Natural killer cell (primary cell): ENCODE results near the gene DGKE. TPM values are rescaled to one million over a fixed set of nuclear protein-coding genes. Genes with fewer than 3 reads are reported as not detected.

Experiments used
- ATAC-seq, 3 donors: fragments of 150-1000 bp in 2 of 3; fragments of 200-7000 bp in 1 of 3; cut with Tn5 transposase; 1 replicate in 1 of 3; 2 replicates in 2 of 3; pipeline ENCODE4 v1.10.0; 2021; ENCODE audit warnings: mild to moderate bottlenecking in 2 of 3, moderate library complexity in 2 of 3
- DNase-seq, 2 donors: peaks; one replicate each; pipeline versions ENCODE4 v3.0.0 to v3.0.0-alpha.2; 2013 to 2021; ENCODE audit warnings: mixed read lengths in 1 of 2
- H3K27ac ChIP-seq: one replicate; pipeline ENCODE4 v1.5.1; 2013; ENCODE audit warnings: mild to moderate bottlenecking, low read length
- H3K27me3 ChIP-seq: one replicate; pipeline ENCODE4 v1.6.1; 2013; ENCODE audit warnings: low read length; ENCODE audit not compliant: control insufficient read depth, insufficient read depth
- H3K36me3 ChIP-seq: one replicate; pipeline ENCODE4 v1.6.1; 2013; ENCODE audit warnings: low read length; ENCODE audit not compliant: control insufficient read depth, insufficient read depth
- H3K4me1 ChIP-seq: one replicate; pipeline ENCODE4 v1.6.1; 2013; ENCODE audit warnings: low read length; ENCODE audit not compliant: control insufficient read depth, insufficient read depth
- H3K4me3 ChIP-seq: one replicate; pipeline ENCODE4 v1.5.1; 2013; ENCODE audit warnings: low read length
- H3K9me3 ChIP-seq: one replicate; pipeline ENCODE4 v1.6.1; 2013; ENCODE audit warnings: low read length; ENCODE audit not compliant: control insufficient read depth, insufficient read depth
- H3K27ac Mint-ChIP-seq, 2 donors: one replicate each; pipeline ENCODE4 v1.8.0; 2022; ENCODE audit warnings: mild to moderate bottlenecking in 2 of 2, mixed read lengths in 2 of 2, moderate library complexity in 1 of 2
- H3K27me3 Mint-ChIP-seq, 2 donors: one replicate each; pipeline ENCODE4 v1.8.0; 2022; ENCODE audit warnings: low read depth in 2 of 2, mixed read lengths in 2 of 2
- H3K36me3 Mint-ChIP-seq: one replicate; pipeline ENCODE4 v1.8.0; 2022; ENCODE audit warnings: mixed read lengths
- H3K4me1 Mint-ChIP-seq, 2 donors: one replicate each; pipeline ENCODE4 v1.8.0; 2022; ENCODE audit warnings: mixed read lengths in 2 of 2
- H3K4me3 Mint-ChIP-seq: one replicate; pipeline ENCODE4 v1.8.0; 2022; ENCODE audit warnings: mild to moderate bottlenecking, moderate library complexity, mixed read lengths
- H3K9me3 Mint-ChIP-seq, 2 donors: one replicate each; pipeline ENCODE4 v1.8.0; 2022; ENCODE audit warnings: mixed read lengths in 2 of 2
- WGBS: methylation state at CpG from one replicate; pipeline ENCODE4 v1.1.7; 2013; ENCODE audit warnings: missing lambda C conversion rate; ENCODE audit not compliant: insufficient coverage; 5-methylcytosine and 5-hydroxymethylcytosine counted together
- intact Hi-C: fragments of 100-400 bp; cut with micrococcal nuclease; formaldehyde crosslinking; loops from one replicate; pipeline ENCODE4 v1.14.2; 2022
- total RNA-seq, 4 donors: library from RNA; stranded (reverse); fragments of 120-200 nt in 1 of 4; gene quantifications; one replicate each; pipeline versions ENCODE4 v1.2.3 to v1.2.4, GENCODE V29; 2013 to 2022
- TF ChIP-seq, protein P1 (sequence below): fragments of 200-600 bp; IDR thresholded peaks from one replicate; pipeline ENCODE4 v1.8.0; 2022; ENCODE audit warnings: antibody characterized with exemption

Gene DGKE
- total RNA-seq, 3 donors from 2014 or later (not counting 1 experiment from before 2014, with no cell fraction given): 19.3 to 31.0 (median 29.5) TPM

DNA sequence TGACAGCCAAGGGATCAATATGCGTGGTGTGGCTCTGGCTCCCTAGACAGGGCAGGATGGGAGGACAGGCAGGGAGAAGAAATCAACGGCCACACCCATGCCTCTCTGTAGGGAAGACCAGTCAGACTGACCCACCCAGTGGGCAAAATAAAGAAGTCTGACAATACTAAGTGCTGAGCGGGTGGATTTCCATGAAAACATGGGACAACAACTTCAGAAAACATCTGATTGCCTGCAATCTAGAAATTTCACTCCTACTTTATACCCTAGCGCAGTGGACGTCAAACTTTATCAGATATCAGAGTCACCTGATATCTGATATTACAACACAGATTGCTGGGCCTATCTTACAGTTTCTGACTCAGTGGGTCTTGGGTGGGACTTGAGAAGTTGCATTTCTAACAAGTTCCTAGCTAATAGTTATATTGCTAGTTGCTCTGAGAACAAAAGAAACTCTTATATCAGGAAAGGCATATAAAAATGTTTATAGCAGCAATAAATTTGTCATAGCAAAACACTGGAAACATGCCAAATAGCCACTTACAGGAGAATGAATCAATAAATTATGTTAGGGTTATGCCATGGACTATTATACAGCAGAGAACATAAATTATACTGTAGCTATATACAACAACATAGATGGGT is 38.6 kb upstream of the DGKE start:
- H3K9me3 Mint-ChIP-seq: peaks cover 7 to 8% of the 10 kb centered on the region in 2 donors
- Histone ChIP-seq H3K4me3 (no peak overlapping the region), H3K9me3 (no peaks in the 10 kb centered on the region), H3K27me3 (no peaks in the 10 kb centered on the region), H3K4me1 (no peaks in the 10 kb centered on the region), H3K27ac (no peak overlapping the region), H3K36me3 (no peaks in the 10 kb centered on the region)
- H3K4me3 Mint-ChIP-seq: no peak overlapping the region
- TF ChIP-seq, protein P1, sequence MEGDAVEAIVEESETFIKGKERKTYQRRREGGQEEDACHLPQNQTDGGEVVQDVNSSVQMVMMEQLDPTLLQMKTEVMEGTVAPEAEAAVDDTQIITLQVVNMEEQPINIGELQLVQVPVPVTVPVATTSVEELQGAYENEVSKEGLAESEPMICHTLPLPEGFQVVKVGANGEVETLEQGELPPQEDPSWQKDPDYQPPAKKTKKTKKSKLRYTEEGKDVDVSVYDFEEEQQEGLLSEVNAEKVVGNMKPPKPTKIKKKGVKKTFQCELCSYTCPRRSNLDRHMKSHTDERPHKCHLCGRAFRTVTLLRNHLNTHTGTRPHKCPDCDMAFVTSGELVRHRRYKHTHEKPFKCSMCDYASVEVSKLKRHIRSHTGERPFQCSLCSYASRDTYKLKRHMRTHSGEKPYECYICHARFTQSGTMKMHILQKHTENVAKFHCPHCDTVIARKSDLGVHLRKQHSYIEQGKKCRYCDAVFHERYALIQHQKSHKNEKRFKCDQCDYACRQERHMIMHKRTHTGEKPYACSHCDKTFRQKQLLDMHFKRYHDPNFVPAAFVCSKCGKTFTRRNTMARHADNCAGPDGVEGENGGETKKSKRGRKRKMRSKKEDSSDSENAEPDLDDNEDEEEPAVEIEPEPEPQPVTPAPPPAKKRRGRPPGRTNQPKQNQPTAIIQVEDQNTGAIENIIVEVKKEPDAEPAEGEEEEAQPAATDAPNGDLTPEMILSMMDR: no peak
- WGBS: 82% methylated on average over 5 of the region's 5 CpGs
- no peaks in the 10 kb centered on the region for H3K27me3 Mint-ChIP-seq
- ATAC-seq (no peak), DNase-seq (no peak)
- peaks cover 0 to 9% of the 10 kb centered on the region in 2 donors for H3K4me1 Mint-ChIP-seq
- no peaks in the 10 kb centered on the region for H3K36me3 Mint-ChIP-seq
- intact Hi-C loops: no loop called here
- no peak overlapping the region for H3K27ac Mint-ChIP-seq

DNA sequence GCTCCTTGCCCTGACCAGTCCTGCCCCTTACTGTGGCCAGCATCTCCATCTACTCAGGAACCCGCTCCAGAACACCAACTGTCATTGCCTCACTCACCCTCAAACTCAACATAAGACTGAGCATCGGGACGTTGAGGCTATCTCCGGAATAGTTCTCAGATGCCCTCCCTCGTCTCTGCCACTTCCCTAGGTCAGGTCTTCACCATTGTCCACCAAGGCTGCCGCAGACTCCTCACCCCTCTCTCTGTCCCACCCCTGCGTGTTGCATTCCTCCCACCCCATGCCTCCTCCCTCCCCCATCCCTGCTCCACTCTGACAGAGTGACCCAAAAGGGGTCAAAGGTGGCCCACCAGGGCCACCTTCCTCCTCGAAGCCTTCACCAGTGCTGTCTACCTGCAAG is 37.4 kb upstream of the DGKE start:
- 89% methylated on average over 8 of the region's 8 CpGs for WGBS
- Mint-ChIP-seq H3K27me3 (no peaks in the 10 kb centered on the region), H3K4me3 (no peak overlapping the region), H3K36me3 (no peaks in the 10 kb centered on the region), H3K9me3 (peaks cover 7 to 8% of the 10 kb centered on the region in 2 donors), H3K4me1 (peaks cover 0 to 9% of the 10 kb centered on the region in 2 donors), H3K27ac (no peak overlapping the region)
- H3K27ac ChIP-seq: no peak overlapping the region
- ATAC-seq: no peak
- no peaks in the 10 kb centered on the region for H3K27me3 ChIP-seq
- H3K36me3 ChIP-seq: no peaks in the 10 kb centered on the region
- TF ChIP-seq, protein P1: no peak
- DNase-seq: no peak
- H3K4me3 ChIP-seq: no peak overlapping the region
- no peaks in the 10 kb centered on the region for H3K4me1 ChIP-seq
- intact Hi-C loops: no loop called here
- no peaks in the 10 kb centered on the region for H3K9me3 ChIP-seq

DNA sequence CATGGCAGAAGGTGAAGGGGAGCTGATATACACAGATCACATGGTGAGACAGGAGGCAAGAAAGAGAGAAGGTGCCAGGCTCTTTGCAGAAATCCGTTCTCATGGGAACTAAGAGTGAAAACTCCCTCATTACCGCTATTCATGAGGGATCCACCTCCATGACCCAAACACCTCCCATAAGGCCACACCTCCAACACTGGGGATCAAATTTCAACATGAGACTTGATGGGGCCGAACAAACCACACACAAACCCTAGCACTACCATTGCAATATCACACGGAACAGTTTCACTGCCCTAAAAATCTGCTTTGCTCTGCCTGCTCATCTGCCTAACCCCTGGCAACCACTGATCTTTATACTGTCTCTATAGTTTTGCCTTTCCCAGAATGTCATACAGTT is 35.0 kb upstream of the DGKE start:
- Histone ChIP-seq H3K4me1 (no peaks in the 10 kb centered on the region), H3K27me3 (no peaks in the 10 kb centered on the region), H3K4me3 (no peak overlapping the region), H3K36me3 (no peaks in the 10 kb centered on the region), H3K27ac (no peak overlapping the region), H3K9me3 (no peaks in the 10 kb centered on the region)
- TF ChIP-seq, protein P1: no peak
- DNase-seq (no peak), ATAC-seq (no peak)
- intact Hi-C loops: no loop called here
- H3K9me3 Mint-ChIP-seq: no peaks in the 10 kb centered on the region
- no peaks in the 10 kb centered on the region for H3K27me3 Mint-ChIP-seq
- no peak overlapping the region for H3K4me3 Mint-ChIP-seq
- H3K36me3 Mint-ChIP-seq: no peaks in the 10 kb centered on the region
- WGBS: 91% methylated on average over 4 of the region's 4 CpGs
- no peak overlapping the region for H3K27ac Mint-ChIP-seq
- H3K4me1 Mint-ChIP-seq: no peaks in the 10 kb centered on the region
